ENCODE results near the gene GDPD5. TPM values are rescaled to one million over a fixed set of nuclear protein-coding genes. Genes with fewer than 3 reads are reported as not detected.

Gene GDPD5
- polyA plus RNA-seq, 2 of the 4 experiments (the other 2 are of a cell fraction) = 3.9 to 5.9 TPM

DNA sequence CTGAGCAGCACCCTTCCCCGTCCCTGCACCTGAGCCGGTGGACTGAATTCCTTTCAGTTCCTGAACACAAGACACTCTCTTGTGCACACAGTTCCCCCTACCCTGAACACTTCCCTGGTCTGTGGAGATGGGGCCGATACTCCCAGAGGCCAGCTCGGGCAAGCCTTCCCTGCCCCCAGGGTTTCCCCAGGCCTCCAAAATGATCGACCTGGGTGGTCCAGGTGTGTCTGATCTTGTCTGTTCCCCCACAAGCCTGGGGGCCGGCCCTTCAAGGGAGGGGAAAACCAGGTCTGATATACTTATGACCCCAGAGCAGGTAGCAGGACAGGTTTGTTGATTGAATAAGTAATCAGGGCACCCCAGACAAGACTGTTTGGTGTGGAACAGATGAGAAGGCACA lies 52.1 kb downstream of the GDPD5 start:
- Histone ChIP-seq H3K27ac (no peak overlapping the region), H3K4me1 (peaks cover 13% of the 10 kb centered on the region), H3K9me3 (no peaks in the 10 kb centered on the region), H3K4me3 (no peak overlapping the region), H3K4me2 (no peak overlapping the region)
- POLR2A ChIA-PET = no interaction called here
- no peak for ATAC-seq
- no peak for FAIRE-seq
- 79% methylated on average over 5 of the region's 6 CpGs for WGBS (ENCODE audit: missing lambda C conversion rate)
- TF ChIP-seq CHD4 (IDR thresholded peaks at IDR 0.05; ENCODE audit: borderline replicate concordance) = no peak
- CTCF ChIA-PET = interaction anchor here (1.0 to 5.3 kb wide), 2 partner anchors 29 to 85 kb away, joined by 3 to 27 read pairs; no protein-coding TSS in a partner anchor
- DNase-seq (ENCODE audit: low read depth in 1 of 2, low spot score in 1 of 2) = no peak

DNA sequence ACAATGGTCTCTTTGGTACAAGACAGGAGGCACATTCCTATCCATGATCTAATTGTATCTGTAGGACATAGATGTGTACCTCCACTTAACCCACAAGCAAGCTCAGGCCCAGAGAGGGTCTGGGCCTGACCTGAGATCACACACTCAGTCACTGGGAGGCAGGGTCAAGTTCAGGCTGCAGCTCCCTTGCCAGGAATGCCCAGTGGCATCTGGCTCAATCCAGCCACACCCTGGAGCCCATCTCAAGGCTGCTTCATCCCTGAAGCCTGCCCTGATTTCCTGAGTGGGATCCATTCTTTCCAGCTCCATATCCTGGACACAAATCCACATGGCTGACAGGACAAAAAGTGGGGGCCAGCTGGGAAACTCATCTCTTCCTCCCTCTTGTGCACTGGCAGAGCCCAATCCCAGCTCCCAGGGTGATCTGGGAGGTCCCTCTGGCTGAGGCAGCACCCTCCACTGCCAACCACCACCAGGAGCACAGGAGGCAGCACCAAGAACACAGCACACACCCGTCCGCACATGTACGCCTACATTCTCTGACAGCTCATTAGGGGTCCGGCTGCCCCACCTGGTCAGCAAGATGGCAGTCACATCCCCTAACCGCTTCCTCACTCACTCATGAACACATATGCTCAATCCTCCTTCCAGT lies 53.5 kb downstream of the GDPD5 start:
- H3K9me3 ChIP-seq = no peaks in the 10 kb centered on the region
- H3K4me3 ChIP-seq = no peak overlapping the region
- 91% methylated on average over 5 of the region's 5 CpGs for WGBS (ENCODE audit: missing lambda C conversion rate)
- H3K27ac ChIP-seq = no peak overlapping the region
- POLR2A ChIA-PET = no interaction called here
- CTCF ChIA-PET = interaction anchor here (0.7 to 1.6 kb wide), 6 partner anchors 8 to 60 kb away, joined by 3 to 7 read pairs (median 4); no protein-coding TSS in a partner anchor
- TF ChIP-seq CHD2 (IDR thresholded peaks at IDR 0.05; ENCODE audit: low read length, partially characterized antibody) (no peak), HOXB5 (CRISPR knock-in tag; IDR thresholded peaks at IDR 0.05) (no peak), KDM1A (IDR thresholded peaks at IDR 0.05; ENCODE audit: low read depth) (no peak), CBX2 (IDR thresholded peaks at IDR 0.05; ENCODE audit: borderline replicate concordance, low read depth) (no peak), EHMT2 (IDR thresholded peaks at IDR 0.05; ENCODE audit: low read depth) (no peak), KDM5A (IDR thresholded peaks at IDR 0.05) (no peak)
- TF ChIP-seq, protein P1, sequence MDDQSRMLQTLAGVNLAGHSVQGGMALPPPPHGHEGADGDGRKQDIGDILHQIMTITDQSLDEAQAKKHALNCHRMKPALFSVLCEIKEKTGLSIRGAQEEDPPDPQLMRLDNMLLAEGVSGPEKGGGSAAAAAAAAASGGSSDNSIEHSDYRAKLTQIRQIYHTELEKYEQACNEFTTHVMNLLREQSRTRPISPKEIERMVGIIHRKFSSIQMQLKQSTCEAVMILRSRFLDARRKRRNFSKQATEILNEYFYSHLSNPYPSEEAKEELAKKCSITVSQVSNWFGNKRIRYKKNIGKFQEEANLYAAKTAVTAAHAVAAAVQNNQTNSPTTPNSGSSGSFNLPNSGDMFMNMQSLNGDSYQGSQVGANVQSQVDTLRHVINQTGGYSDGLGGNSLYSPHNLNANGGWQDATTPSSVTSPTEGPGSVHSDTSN (IDR thresholded peaks at IDR 0.05) = no peak
- ATAC-seq (no peak), FAIRE-seq (no peak), DNase-seq (ENCODE audit: low read depth in 1 of 2, low spot score in 1 of 2) (no peak)
- H3K4me2 ChIP-seq = no peak overlapping the region
- peaks cover 13% of the 10 kb centered on the region for H3K4me1 ChIP-seq

DNA sequence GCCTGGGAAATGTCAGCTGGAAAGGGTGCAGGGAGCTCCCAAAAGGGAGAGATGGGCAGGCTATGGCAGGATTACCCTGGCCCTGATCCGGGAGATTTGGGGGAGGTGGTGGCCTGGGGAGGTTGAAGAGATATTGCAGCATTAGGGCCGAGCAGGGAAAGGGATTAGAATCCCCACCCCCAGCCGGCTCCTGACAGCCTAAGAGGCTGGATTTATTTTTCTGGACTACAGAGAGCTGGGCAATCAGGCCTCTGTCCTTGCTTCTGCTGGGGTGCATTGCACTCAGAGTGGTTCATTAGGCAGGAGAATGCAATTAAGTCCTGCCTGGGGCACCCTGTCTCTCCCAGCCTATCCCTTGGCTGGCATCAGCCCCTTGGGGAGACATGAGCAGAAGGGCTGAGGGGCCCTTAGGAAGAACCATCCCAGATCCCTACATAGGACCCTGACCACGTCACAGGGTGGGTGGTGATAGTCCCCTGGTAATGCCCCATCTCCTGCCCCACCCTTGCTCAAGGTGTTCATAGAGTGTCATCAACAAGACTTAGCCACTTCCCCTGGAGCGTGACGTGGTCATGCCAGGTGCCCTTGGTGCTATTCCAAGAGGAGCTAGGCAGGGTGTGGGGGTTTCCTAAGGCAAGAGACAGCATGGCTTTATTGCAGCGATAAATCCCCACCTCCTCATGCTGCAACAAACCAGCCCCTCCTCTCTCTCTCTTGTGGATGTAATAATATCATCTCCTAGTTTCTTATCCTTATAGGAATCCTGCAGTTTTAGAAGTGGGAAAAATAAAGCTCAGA lies 54.4 kb downstream of the GDPD5 start:
- DNase-seq (ENCODE audit: low read depth in 1 of 2, low spot score in 1 of 2) (no peak), ATAC-seq (no peak), FAIRE-seq (no peak)
- no peak overlapping the region for H3K4me2 ChIP-seq
- TF ChIP-seq MAFK (IDR thresholded peaks at IDR 0.05; ENCODE audit: partially characterized antibody) = no peak
- ChIA-PET CTCF (interaction anchor here (1.1 to 2.8 kb wide), 9 partner anchors 9 to 61 kb away, joined by 4 to 10 read pairs (median 6); no protein-coding TSS in a partner anchor), POLR2A (no interaction called here)
- no peak overlapping the region for H3K4me3 ChIP-seq
- H3K27ac ChIP-seq = no peak overlapping the region
- H3K4me1 ChIP-seq = peaks cover 12% of the 10 kb centered on the region
- WGBS (ENCODE audit: missing lambda C conversion rate) = 86% methylated on average over 7 of the region's 7 CpGs
- no peaks in the 10 kb centered on the region for H3K9me3 ChIP-seq

DNA sequence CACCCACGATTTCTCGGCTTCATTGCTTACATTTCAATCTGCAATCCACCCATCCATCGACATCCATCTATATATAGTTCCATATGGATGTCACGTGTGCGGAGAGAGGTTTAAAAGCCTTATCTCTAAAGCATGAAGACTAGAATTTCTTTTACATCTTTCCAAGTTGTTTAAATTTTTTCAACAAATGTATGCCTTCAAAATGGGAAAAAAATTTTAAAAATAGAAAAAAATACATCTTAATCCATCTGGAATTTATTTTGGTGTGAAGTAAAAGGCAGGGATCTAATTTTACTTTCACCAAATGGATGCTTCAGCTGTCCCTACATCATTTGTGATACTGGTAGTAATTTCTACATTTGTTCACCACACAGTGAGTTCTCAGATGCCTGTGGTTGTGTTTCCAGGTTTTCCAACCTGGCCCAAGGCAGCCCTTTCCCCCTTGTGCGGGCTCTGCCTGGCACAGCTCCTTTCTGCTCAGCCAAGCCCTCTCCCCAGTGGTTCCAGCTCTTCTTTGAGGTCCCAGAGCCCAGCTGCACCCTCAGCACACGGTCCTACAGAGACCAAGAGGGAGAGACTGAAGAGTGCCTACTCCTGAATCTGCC lies 55.2 kb downstream of the GDPD5 start:
- WGBS (ENCODE audit: missing lambda C conversion rate) = 82% methylated on average over 7 of the region's 7 CpGs
- ATAC-seq = no peak
- Histone ChIP-seq H3K9me3 (no peaks in the 10 kb centered on the region), H3K4me1 (peaks cover 6% of the 10 kb centered on the region), H3K27ac (no peak overlapping the region), H3K4me3 (no peak overlapping the region), H3K4me2 (no peak overlapping the region)
- DNase-seq (ENCODE audit: low read depth in 1 of 2, low spot score in 1 of 2) = no peak
- TF ChIP-seq SREBF2 (IDR thresholded peaks at IDR 0.05) (no peak), TFCP2L1 (CRISPR knock-in tag; IDR thresholded peaks at IDR 0.05) (no peak), RNF2 (IDR thresholded peaks at IDR 0.05; ENCODE audit: borderline replicate concordance, low read depth) (no peak), MYC (IDR thresholded peaks at IDR 0.05; ENCODE audit: borderline replicate concordance, low read length) (no peak), EP300 (IDR thresholded peaks at IDR 0.05) (no peak), TP53 (CRISPR knock-in tag; IDR thresholded peaks at IDR 0.05) (no peak)
- TF ChIP-seq, protein P2, sequence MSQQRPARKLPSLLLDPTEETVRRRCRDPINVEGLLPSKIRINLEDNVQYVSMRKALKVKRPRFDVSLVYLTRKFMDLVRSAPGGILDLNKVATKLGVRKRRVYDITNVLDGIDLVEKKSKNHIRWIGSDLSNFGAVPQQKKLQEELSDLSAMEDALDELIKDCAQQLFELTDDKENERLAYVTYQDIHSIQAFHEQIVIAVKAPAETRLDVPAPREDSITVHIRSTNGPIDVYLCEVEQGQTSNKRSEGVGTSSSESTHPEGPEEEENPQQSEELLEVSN (IDR thresholded peaks at IDR 0.05; ENCODE audit: borderline replicate concordance, low read depth) = no peak
- ChIA-PET CTCF (interaction anchor here (1.0 to 2.8 kb wide), 8 partner anchors 9 to 62 kb away, joined by 3 to 10 read pairs (median 4); no protein-coding TSS in a partner anchor), POLR2A (no interaction called here)
- no peak for FAIRE-seq
